ENCODE results near the gene NCK1. TPM values are rescaled to one million over a fixed set of nuclear protein-coding genes. Genes with fewer than 3 reads are reported as not detected.

The NCK1 gene
- total RNA-seq, 1 donor = 41.6 TPM

- Histone ChIP-seq H4K20me1 (ENCODE audit: insufficient read depth, low read length) (peaks cover 2% of the 10 kb centered on the region), H3K4me1 (ENCODE audit: insufficient read depth, low read length) (peaks cover 2% of the 10 kb centered on the region), H3K27ac (ENCODE audit: low read depth, low read length) (no peak overlapping the region), H3K79me2 (ENCODE audit: insufficient read depth, low read length) (peaks cover 62% of the 10 kb centered on the region), H2AFZ (ENCODE audit: low read length) (no peak overlapping the region), H3K4me2 (ENCODE audit: insufficient read depth, low read length) (no peak overlapping the region), H3K4me3 (ENCODE audit: insufficient read depth, low read length) (no peak overlapping the region), H3K9me3 (ENCODE audit: low read depth, low read length) (no peaks in the 10 kb centered on the region), H3K27me3 (ENCODE audit: insufficient read depth, low read length) (no peaks in the 10 kb centered on the region), H3K36me3 (ENCODE audit: insufficient read depth, low read length) (peaks cover 5% of the 10 kb centered on the region)
- TF ChIP-seq CTCF (IDR thresholded peaks at IDR 0.05; ENCODE audit: extremely low read depth, low read depth, low read length) = no peak
- peak; percentile 39 for DNase-seq (ENCODE audit: insufficient read length, low spot score, missing footprints)
Observed at GRCh38 chr3:136925425-136926190, 63.6 kb downstream of the NCK1 start.

- Histone ChIP-seq H4K20me1 (ENCODE audit: insufficient read depth, low read length) (peaks cover 2% of the 10 kb centered on the region), H3K4me1 (ENCODE audit: insufficient read depth, low read length) (peaks cover 10% of the 10 kb centered on the region), H3K27me3 (ENCODE audit: insufficient read depth, low read length) (no peaks in the 10 kb centered on the region), H3K9me3 (ENCODE audit: low read depth, low read length) (no peaks in the 10 kb centered on the region), H3K4me3 (ENCODE audit: insufficient read depth, low read length) (no peak overlapping the region), H3K36me3 (ENCODE audit: insufficient read depth, low read length) (peaks cover 5% of the 10 kb centered on the region), H2AFZ (ENCODE audit: low read length) (no peak overlapping the region), H3K4me2 (ENCODE audit: insufficient read depth, low read length) (no peak overlapping the region), H3K27ac (ENCODE audit: low read depth, low read length) (no peak overlapping the region), H3K79me2 (ENCODE audit: insufficient read depth, low read length) (peaks cover 46% of the 10 kb centered on the region)
- no peak for DNase-seq (ENCODE audit: insufficient read length, low spot score, missing footprints)
- no peak for TF ChIP-seq CTCF (IDR thresholded peaks at IDR 0.05; ENCODE audit: extremely low read depth, low read depth, low read length)
Observed at GRCh38 chr3:136928240-136928639, 66.2 kb downstream of the NCK1 start.

- Histone ChIP-seq H4K20me1 (ENCODE audit: insufficient read depth, low read length) (peaks cover 2% of the 10 kb centered on the region), H3K4me2 (ENCODE audit: insufficient read depth, low read length) (no peak overlapping the region), H3K36me3 (ENCODE audit: insufficient read depth, low read length) (peaks cover 5% of the 10 kb centered on the region), H3K4me3 (ENCODE audit: insufficient read depth, low read length) (no peak overlapping the region), H3K9me3 (ENCODE audit: low read depth, low read length) (no peaks in the 10 kb centered on the region), H3K79me2 (ENCODE audit: insufficient read depth, low read length) (peaks cover 42% of the 10 kb centered on the region), H3K4me1 (ENCODE audit: insufficient read depth, low read length) (peaks cover 10% of the 10 kb centered on the region), H3K27me3 (ENCODE audit: insufficient read depth, low read length) (no peaks in the 10 kb centered on the region), H3K27ac (ENCODE audit: low read depth, low read length) (no peak overlapping the region), H2AFZ (ENCODE audit: low read length) (no peak overlapping the region)
- no peak for TF ChIP-seq CTCF (IDR thresholded peaks at IDR 0.05; ENCODE audit: extremely low read depth, low read depth, low read length)
- no peak for DNase-seq (ENCODE audit: insufficient read length, low spot score, missing footprints)
Observed at GRCh38 chr3:136929977-136930670, 68.1 kb downstream of the NCK1 start.

- Histone ChIP-seq H3K4me1 (ENCODE audit: insufficient read depth, low read length) (peaks cover 10% of the 10 kb centered on the region), H3K27ac (ENCODE audit: low read depth, low read length) (no peak overlapping the region), H3K4me3 (ENCODE audit: insufficient read depth, low read length) (no peak overlapping the region), H3K9me3 (ENCODE audit: low read depth, low read length) (no peaks in the 10 kb centered on the region), H4K20me1 (ENCODE audit: insufficient read depth, low read length) (peaks cover 2% of the 10 kb centered on the region), H2AFZ (ENCODE audit: low read length) (no peak overlapping the region), H3K36me3 (ENCODE audit: insufficient read depth, low read length) (peaks cover 5% of the 10 kb centered on the region), H3K27me3 (ENCODE audit: insufficient read depth, low read length) (no peaks in the 10 kb centered on the region), H3K4me2 (ENCODE audit: insufficient read depth, low read length) (no peak overlapping the region), H3K79me2 (ENCODE audit: insufficient read depth, low read length) (peaks cover 41% of the 10 kb centered on the region)
- TF ChIP-seq CTCF (IDR thresholded peaks at IDR 0.05; ENCODE audit: extremely low read depth, low read depth, low read length) = no peak
- DNase-seq (ENCODE audit: insufficient read length, low spot score, missing footprints) = no peak
Observed at GRCh38 chr3:136931606-136932005, 69.6 kb downstream of the NCK1 start.
